NCI-H345 treated with DMSO at 0.1 percent for 48 hours (cell line): Measurements from ENCODE around the gene KLF6.

Source experiments
- DNase-seq: peaks from one replicate; lab custom pipeline; 2025; ENCODE audit not compliant: unreplicated experiment; lab: John Stamatoyannopoulos, UW

Gene KLF6

GRCh38 chr10:3775696-3776551 is 9.1 kb downstream of the KLF6 start:
- DNase-seq: peak; percentile 41

GRCh38 chr10:3774814-3775695 is 10.0 kb downstream of the KLF6 start:
- DNase-seq: no peak

- no peak for DNase-seq
These were observed 10.8 kb downstream of the KLF6 start for GRCh38 chr10:3774018-3774813.

GRCh38 chr10:3773460-3774017 is 11.5 kb downstream of the KLF6 start:
- DNase-seq: no peak

- DNase-seq: no peak
These were observed 12.4 kb downstream of the KLF6 start for GRCh38 chr10:3772361-3773171.

- DNase-seq: no peak
These were observed 14.3 kb downstream of the KLF6 start for GRCh38 chr10:3770611-3771110.

GRCh38 chr10:3769556-3769955 is 15.5 kb downstream of the KLF6 start:
- DNase-seq: no peak

- DNase-seq: no peak
These were observed 18.8 kb downstream of the KLF6 start for GRCh38 chr10:3766046-3766756.

- no peak for DNase-seq
These were observed 19.9 kb downstream of the KLF6 start for GRCh38 chr10:3765146-3765545.

- DNase-seq: no peak
These were observed 20.3 kb downstream of the KLF6 start for GRCh38 chr10:3764626-3765112.

GRCh38 chr10:3763852-3764625 is 21.0 kb downstream of the KLF6 start:
- no peak for DNase-seq

GRCh38 chr10:3763035-3763456 is 22.0 kb downstream of the KLF6 start:
- no peak for DNase-seq

- no peak for DNase-seq
These were observed 22.7 kb downstream of the KLF6 start for GRCh38 chr10:3762309-3762708.

GRCh38 chr10:3761904-3762303 is 23.1 kb downstream of the KLF6 start:
- no peak for DNase-seq

- DNase-seq: no peak
These were observed 23.9 kb downstream of the KLF6 start for GRCh38 chr10:3761021-3761686.

GRCh38 chr10:3760083-3760482 is 24.9 kb downstream of the KLF6 start:
- DNase-seq: no peak

- DNase-seq: no peak
These were observed 25.6 kb downstream of the KLF6 start for GRCh38 chr10:3759397-3759796.

GRCh38 chr10:3758491-3758970 is 26.5 kb downstream of the KLF6 start:
- no peak for DNase-seq
